AG08396 (cell line): ENCODE results near the gene B4GALT1.

Experiments
- DNase-seq: peaks from one replicate; pipeline ENCODE4 v3.0.0; 2012; ENCODE audit warnings: low spot score, mixed read lengths

The B4GALT1 gene

GRCh38 chr9:33123407-33124031, 43.6 kb downstream of the B4GALT1 start:
- no peak for DNase-seq

- DNase-seq = no peak
These were observed 46.5 kb downstream of the B4GALT1 start for GRCh38 chr9:33120620-33121019.

- DNase-seq = no peak
These were observed 49.3 kb downstream of the B4GALT1 start for GRCh38 chr9:33117796-33118195.

- peak; percentile 47 for DNase-seq
These were observed 49.8 kb downstream of the B4GALT1 start for GRCh38 chr9:33117306-33117705.

GRCh38 chr9:33116860-33117259, 50.3 kb downstream of the B4GALT1 start:
- no peak for DNase-seq

- no peak for DNase-seq
These were observed 52.4 kb downstream of the B4GALT1 start for GRCh38 chr9:33114746-33115145.

- no peak for DNase-seq
These were observed 53.2 kb downstream of the B4GALT1 start for GRCh38 chr9:33113799-33114547.

GRCh38 chr9:33112094-33112493, 55.0 kb downstream of the B4GALT1 start:
- no peak for DNase-seq

- DNase-seq = no peak
These were observed 55.5 kb downstream of the B4GALT1 start for GRCh38 chr9:33111631-33112030.

- DNase-seq = no peak
These were observed 56.5 kb downstream of the B4GALT1 start for GRCh38 chr9:33110686-33111085.

GRCh38 chr9:33109850-33110595, 57.1 kb downstream of the B4GALT1 start:
- DNase-seq = no peak

GRCh38 chr9:33109097-33109496, 58.0 kb downstream of the B4GALT1 start:
- DNase-seq = no peak

GRCh38 chr9:33108472-33108871, 58.7 kb downstream of the B4GALT1 start:
- DNase-seq = no peak

- DNase-seq = no peak
These were observed 59.4 kb downstream of the B4GALT1 start for GRCh38 chr9:33107762-33108161.

- peak; percentile 60 for DNase-seq
These were observed 60.1 kb downstream of the B4GALT1 start for GRCh38 chr9:33106827-33107621.

GRCh38 chr9:33106372-33106771, 60.8 kb downstream of the B4GALT1 start:
- no peak for DNase-seq

GRCh38 chr9:33105959-33106358, 61.2 kb downstream of the B4GALT1 start:
- no peak for DNase-seq

GRCh38 chr9:33105504-33105903, 61.6 kb downstream of the B4GALT1 start:
- DNase-seq = no peak

- no peak for DNase-seq
These were observed 62.7 kb downstream of the B4GALT1 start for GRCh38 chr9:33104401-33104800.

GRCh38 chr9:33103501-33104281, 63.4 kb downstream of the B4GALT1 start:
- no peak for DNase-seq

GRCh38 chr9:33102551-33103210, 64.5 kb downstream of the B4GALT1 start:
- DNase-seq = no peak
